A549 (cell line): ENCODE data around the gene CNGA2.
"Not testable (repeated sequence)": the region's sequence is repeated elsewhere in the genome, so short reads cannot be mapped to it uniquely, and the experiment has no call there.

Experiments
- CEBPB ChIP-seq, 2 experiments: fragments of >200 bp in 1 of 2; sonication (Bioruptor Twin) in 1 of 2; formaldehyde crosslinking in 1 of 2; IDR thresholded peaks; 2 replicates each; pipeline ENCODE4 v1.6.1; 2012 to 2016
- CHD2 ChIP-seq: fragments of 150-350 bp; IDR thresholded peaks from 2 replicates; pipeline ENCODE4 v1.6.1; 2014; ENCODE audit warnings: low read length; ENCODE audit not compliant: partially characterized antibody
- CTCF ChIP-seq: fragments of >200 bp; sonication (Bioruptor Twin); formaldehyde crosslinking; IDR thresholded peaks from 3 replicates; pipeline ENCODE4 v1.5.1; 2016
- ELK1 ChIP-seq: fragments of 150-350 bp; IDR thresholded peaks from 2 replicates; pipeline ENCODE4 v1.6.1; 2014; ENCODE audit warnings: low read depth, mild to moderate bottlenecking, low read length
- ESRRA ChIP-seq: fragments of 150-350 bp; IDR thresholded peaks from 2 replicates; pipeline ENCODE4 v1.6.1; 2014; ENCODE audit warnings: mild to moderate bottlenecking, low read length, borderline replicate concordance
- MAX ChIP-seq: IDR thresholded peaks from 2 replicates; pipeline ENCODE4 v1.6.1; 2012
- PHF8 ChIP-seq: fragments of 200-600 bp; sonication (generic); IDR thresholded peaks from 2 replicates; pipeline ENCODE4 v1.6.1; 2016; ENCODE audit warnings: low read depth, mild to moderate bottlenecking, antibody characterized with exemption, moderate library complexity, borderline replicate concordance
- POLR2A ChIP-seq: IDR thresholded peaks from 2 replicates; pipeline ENCODE4 v1.6.1; 2012; ENCODE audit warnings: mild to moderate bottlenecking, low read length
- RAD21 ChIP-seq, 2 experiments: fragments of >200 bp in 1 of 2; sonication (Bioruptor Twin) in 1 of 2; formaldehyde crosslinking in 1 of 2; IDR thresholded peaks in 1 of 2; conservative IDR thresholded peaks in 1 of 2; 2 replicates in 1 of 2; 3 replicates in 1 of 2; pipeline ENCODE4 v1.6.1; 2012 to 2018; ENCODE audit warnings: inconsistent platforms in 1 of 2
- RCOR1 ChIP-seq: fragments of 150-350 bp; IDR thresholded peaks from 2 replicates; pipeline ENCODE4 v1.6.1; 2014; ENCODE audit warnings: antibody characterized with exemption, low read length, low read depth
- REST ChIP-seq: fragments of 200-600 bp; sonication (generic); IDR thresholded peaks from 2 replicates; pipeline ENCODE4 v1.6.1; 2016; ENCODE audit warnings: antibody characterized with exemption, mild to moderate bottlenecking, moderate library complexity

GRCh38 chrX:151697082-151697481 is 37.5 kb upstream of the CNGA2 start:
- TF ChIP-seq ESRRA; RCOR1; CTCF; ELK1; CHD2; REST; RAD21 (conservative IDR thresholded peaks at IDR 0.05 in 1 of 2, IDR thresholded peaks at IDR 0.05 in 1 of 2); CEBPB (IDR thresholded peaks at IDR 0.05); MAX; POLR2A; PHF8: not testable (repeated sequence)
